Parathyroid adenoma (tissue), 2 donors: ENCODE results near the gene ZNF519.

Source experiments
- H2AFZ ChIP-seq: fragments of 300-600 bp; sonication (generic); one replicate; pipeline ENCODE4 v1.7.0; 2017; ENCODE audit warnings: antibody characterized with exemption, mild to moderate bottlenecking
- H3K27ac ChIP-seq: fragments of 300-600 bp; sonication (generic); one replicate; pipeline ENCODE4 v1.7.0; 2017
- H3K27me3 ChIP-seq: fragments of 300-600 bp; sonication (generic); one replicate; pipeline ENCODE4 v1.7.0; 2017; ENCODE audit warnings: low read length; ENCODE audit not compliant: control insufficient read depth, insufficient read depth
- H3K36me3 ChIP-seq: fragments of 300-600 bp; sonication (generic); one replicate; pipeline ENCODE4 v1.7.0; 2017; ENCODE audit warnings: low read length; ENCODE audit not compliant: control insufficient read depth, insufficient read depth
- H3K4me1 ChIP-seq: fragments of 300-600 bp; sonication (generic); one replicate; pipeline ENCODE4 v1.7.0; 2017; ENCODE audit warnings: control low read depth
- H3K4me2 ChIP-seq: fragments of 300-600 bp; sonication (generic); one replicate; pipeline ENCODE4 v1.7.0; 2017; ENCODE audit warnings: low read length
- H3K4me3 ChIP-seq: fragments of 300-600 bp; sonication (generic); one replicate; pipeline ENCODE4 v1.7.0; 2017; ENCODE audit warnings: low read depth, low read length
- H3K79me2 ChIP-seq: fragments of 300-600 bp; sonication (generic); one replicate; pipeline ENCODE4 v1.7.0; 2017; ENCODE audit warnings: control low read depth
- H3K9ac ChIP-seq: fragments of 300-600 bp; sonication (generic); one replicate; pipeline ENCODE4 v1.7.0; 2017; ENCODE audit warnings: mild to moderate bottlenecking
- H3K9me3 ChIP-seq: fragments of 300-600 bp; sonication (generic); one replicate; pipeline ENCODE4 v1.7.0; 2017; ENCODE audit warnings: low read length; ENCODE audit not compliant: control insufficient read depth
- TF ChIP-seq, protein P1 (sequence below): fragments of 300-600 bp; sonication (generic); IDR thresholded peaks from one replicate; pipeline ENCODE4 v1.7.0; 2017; ENCODE audit warnings: antibody characterized with exemption, mild to moderate bottlenecking
- donor health status: primary hyperparathyroidism.

The ZNF519 gene

DNA sequence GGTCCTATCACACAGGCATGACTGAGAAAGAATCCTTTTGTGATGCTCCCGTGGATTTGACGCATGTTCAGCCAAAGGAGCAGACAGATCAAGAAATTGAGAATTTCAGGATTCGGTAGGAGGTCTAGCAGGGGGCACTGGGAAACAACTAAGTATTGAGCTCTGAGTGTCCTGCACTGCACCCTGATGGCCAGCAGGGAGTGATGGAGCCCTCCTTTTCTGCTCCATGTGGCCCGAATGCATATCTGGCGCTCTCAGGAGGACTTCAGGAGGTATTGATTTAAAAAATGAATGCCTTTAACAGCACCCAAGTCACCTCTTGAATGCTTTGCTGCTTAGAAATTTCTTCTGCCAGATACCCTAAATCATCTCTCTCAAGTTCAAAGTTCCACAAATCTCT lies 58.0 kb downstream of the ZNF519 start:
- Histone ChIP-seq H3K9me3 (no peaks in the 10 kb centered on the region), H3K4me1 (no peaks in the 10 kb centered on the region), H2AFZ (no peak overlapping the region), H3K27me3 (no peaks in the 10 kb centered on the region), H3K36me3 (no peaks in the 10 kb centered on the region), H3K27ac (no peak overlapping the region), H3K4me3 (no peak overlapping the region), H3K9ac (no peak overlapping the region), H3K79me2 (no peaks in the 10 kb centered on the region), H3K4me2 (no peak overlapping the region)
- TF ChIP-seq, protein P1, sequence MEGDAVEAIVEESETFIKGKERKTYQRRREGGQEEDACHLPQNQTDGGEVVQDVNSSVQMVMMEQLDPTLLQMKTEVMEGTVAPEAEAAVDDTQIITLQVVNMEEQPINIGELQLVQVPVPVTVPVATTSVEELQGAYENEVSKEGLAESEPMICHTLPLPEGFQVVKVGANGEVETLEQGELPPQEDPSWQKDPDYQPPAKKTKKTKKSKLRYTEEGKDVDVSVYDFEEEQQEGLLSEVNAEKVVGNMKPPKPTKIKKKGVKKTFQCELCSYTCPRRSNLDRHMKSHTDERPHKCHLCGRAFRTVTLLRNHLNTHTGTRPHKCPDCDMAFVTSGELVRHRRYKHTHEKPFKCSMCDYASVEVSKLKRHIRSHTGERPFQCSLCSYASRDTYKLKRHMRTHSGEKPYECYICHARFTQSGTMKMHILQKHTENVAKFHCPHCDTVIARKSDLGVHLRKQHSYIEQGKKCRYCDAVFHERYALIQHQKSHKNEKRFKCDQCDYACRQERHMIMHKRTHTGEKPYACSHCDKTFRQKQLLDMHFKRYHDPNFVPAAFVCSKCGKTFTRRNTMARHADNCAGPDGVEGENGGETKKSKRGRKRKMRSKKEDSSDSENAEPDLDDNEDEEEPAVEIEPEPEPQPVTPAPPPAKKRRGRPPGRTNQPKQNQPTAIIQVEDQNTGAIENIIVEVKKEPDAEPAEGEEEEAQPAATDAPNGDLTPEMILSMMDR, result no peak

DNA sequence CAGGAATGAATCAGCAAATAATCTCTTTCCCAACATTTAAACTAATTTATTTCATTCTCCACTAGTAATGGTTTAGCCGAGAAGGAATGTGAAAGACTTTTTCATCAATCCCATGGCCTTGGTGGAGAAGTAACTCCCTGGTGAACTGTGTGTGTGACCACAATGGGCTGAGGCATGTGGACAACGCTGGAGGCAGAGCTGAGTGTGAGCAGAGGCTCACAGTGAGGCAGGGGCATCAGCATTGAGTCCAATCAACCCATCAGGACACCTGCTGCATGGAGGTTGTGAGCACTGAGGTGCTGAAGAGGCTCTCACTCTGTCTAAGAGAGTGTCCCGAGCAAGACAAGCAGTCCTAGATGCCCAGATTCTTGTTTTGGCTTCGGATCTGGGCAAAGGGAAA lies 78.6 kb downstream of the ZNF519 start:
- no peaks in the 10 kb centered on the region for H3K9me3 ChIP-seq
- H3K36me3 ChIP-seq, result no peaks in the 10 kb centered on the region
- no peak overlapping the region for H3K4me3 ChIP-seq
- no peak overlapping the region for H3K9ac ChIP-seq
- no peak overlapping the region for H3K27ac ChIP-seq
- H3K4me2 ChIP-seq, result no peak overlapping the region
- TF ChIP-seq, protein P1, result no peak
- H3K27me3 ChIP-seq, result no peaks in the 10 kb centered on the region
- H3K79me2 ChIP-seq, result no peaks in the 10 kb centered on the region
- no peaks in the 10 kb centered on the region for H3K4me1 ChIP-seq
- H2AFZ ChIP-seq, result no peak overlapping the region
